IMR-90 (cell line): ENCODE data around the gene GRM2. TPM values are rescaled to one million over a fixed set of nuclear protein-coding genes. Genes with fewer than 3 reads are reported as not detected.

Experiments
- ATAC-seq: fragments of 200-7000 bp; cut with Tn5 transposase; 2 replicates; pipeline ENCODE4 v1.9.1; 2020; ENCODE audit warnings: low read depth, mild to moderate bottlenecking, moderate library complexity
- BruUV-seq: library from RNA; stranded (reverse); fragments of 400-500 nt; replicated peaks from 2 replicates; lab custom pipeline; 2021; lab: Mats Ljungman, UMichigan
- CTCF ChIA-PET: fragments of 300-600 bp; formaldehyde crosslinking; extraction: SDS; loops from one replicate; lab custom pipeline; 2021; ENCODE audit warnings: antibody characterized with exemption; lab: Yijun Ruan, JAX
- POLR2A ChIA-PET: fragments of 300-600 bp; sonication (Branson Sonifier 250); formaldehyde crosslinking; loops from one replicate; lab custom pipeline; 2022; ENCODE audit warnings: antibody characterized with exemption; ENCODE audit not compliant: unreplicated experiment; lab: Charles Lee
- DNase-seq: peaks from one replicate; pipeline ENCODE4 v3.0.0; 2013
- H2AFZ ChIP-seq: replicated peaks from 2 replicates; pipeline ENCODE3; 2013; ENCODE audit warnings: low read length, mild to moderate bottlenecking; ENCODE audit not compliant: poor library complexity
- H2AK5ac ChIP-seq: 2 replicates; pipeline ENCODE4 v1.6.1; 2013; ENCODE audit warnings: low read depth, low read length, inconsistent platforms
- H2AK9ac ChIP-seq: replicated peaks from 2 replicates; pipeline ENCODE3; 2013; ENCODE audit warnings: mild to moderate bottlenecking, low read depth, low read length, moderate library complexity; ENCODE audit not compliant: poor library complexity
- H2BK120ac ChIP-seq: 2 replicates; pipeline ENCODE4 v1.6.1; 2013; ENCODE audit warnings: low read depth, low read length, inconsistent platforms
- H2BK15ac ChIP-seq: 3 replicates; pipeline ENCODE4 v1.6.1; 2013; ENCODE audit warnings: low read depth, low read length, inconsistent platforms
- H2BK20ac ChIP-seq: 2 replicates; pipeline ENCODE4 v1.6.1; 2013; ENCODE audit warnings: low read depth, mild to moderate bottlenecking, inconsistent platforms, low read length, moderate library complexity
- H2BK5ac ChIP-seq: 2 replicates; pipeline ENCODE4 v1.6.1; 2013; ENCODE audit warnings: mild to moderate bottlenecking, low read depth, low read length, inconsistent platforms; ENCODE audit not compliant: poor library complexity, severe bottlenecking
- H3K14ac ChIP-seq: replicated peaks from 2 replicates; pipeline ENCODE4 v1.6.1; 2013; ENCODE audit warnings: low read depth, low read length, inconsistent platforms
- H3K18ac ChIP-seq: 2 replicates; pipeline ENCODE4 v1.6.1; 2013; ENCODE audit warnings: low read depth, low read length, control low read depth
- H3K23ac ChIP-seq: 2 replicates; pipeline ENCODE4 v1.6.1; 2013; ENCODE audit warnings: low read depth, low read length, inconsistent platforms
- H3K27ac ChIP-seq: 2 replicates; pipeline ENCODE4 v1.5.1; 2013; ENCODE audit warnings: mild to moderate bottlenecking, control low read depth, low read length; ENCODE audit not compliant: insufficient read depth
- H3K27me3 ChIP-seq: 2 replicates; pipeline ENCODE4 v1.6.1; 2013; ENCODE audit warnings: low read length; ENCODE audit not compliant: control insufficient read depth, insufficient read depth
- H3K36me3 ChIP-seq: 2 replicates; pipeline ENCODE4 v1.6.1; 2013; ENCODE audit warnings: low read length, mixed read lengths; ENCODE audit not compliant: control insufficient read depth, insufficient read depth
- H3K4ac ChIP-seq: 2 replicates; pipeline ENCODE4 v1.6.1; 2013; ENCODE audit warnings: low read depth, low read length, inconsistent platforms
- H3K4me1 ChIP-seq: 2 replicates; pipeline ENCODE4 v1.6.1; 2013; ENCODE audit warnings: low read length, mixed read lengths; ENCODE audit not compliant: control insufficient read depth, insufficient read depth
- H3K4me2 ChIP-seq: 2 replicates; pipeline ENCODE4 v1.6.1; 2013; ENCODE audit warnings: low read depth, mild to moderate bottlenecking, control low read depth, low read length, moderate library complexity
- H3K4me3 ChIP-seq: 2 replicates; pipeline ENCODE4 v1.5.1; 2013; ENCODE audit warnings: low read depth, mild to moderate bottlenecking, control low read depth, low read length, moderate library complexity; ENCODE audit not compliant: insufficient read depth
- H3K56ac ChIP-seq: 2 replicates; pipeline ENCODE4 v1.6.1; 2013; ENCODE audit warnings: low read length, inconsistent platforms; ENCODE audit not compliant: insufficient read depth; ENCODE audit errors: extremely low read depth
- H3K79me1 ChIP-seq, 2 experiments: 2 replicates each; pipeline ENCODE4 v1.6.1; 2013; ENCODE audit warnings: low read length in 2 of 2, inconsistent platforms in 1 of 2, low read depth in 1 of 2
- H3K9ac ChIP-seq: 2 replicates; pipeline ENCODE4 v1.6.1; 2013; ENCODE audit warnings: low read depth, low read length, control low read depth
- H3K9me1 ChIP-seq: 2 replicates; pipeline ENCODE4 v1.6.1; 2013; ENCODE audit warnings: low read length, inconsistent platforms; ENCODE audit not compliant: insufficient read depth
- H3K9me3 ChIP-seq: 2 replicates; pipeline ENCODE4 v1.6.1; 2013; ENCODE audit warnings: low read length; ENCODE audit not compliant: control insufficient read depth, insufficient read depth
- H4K20me1 ChIP-seq: 2 replicates; pipeline ENCODE4 v1.6.1; 2013; ENCODE audit warnings: low read length, inconsistent platforms; ENCODE audit not compliant: insufficient read depth
- H4K5ac ChIP-seq: 2 replicates; pipeline ENCODE4 v1.6.1; 2013; ENCODE audit warnings: mild to moderate bottlenecking, low read depth, low read length, control low read depth
- H4K8ac ChIP-seq, 2 experiments: 2 replicates each; pipeline ENCODE4 v1.6.1; 2013; ENCODE audit warnings: low read depth in 2 of 2, low read length in 2 of 2, control low read depth in 1 of 2, inconsistent platforms in 1 of 2
- H4K91ac ChIP-seq: 2 replicates; pipeline ENCODE4 v1.6.1; 2013; ENCODE audit warnings: low read depth, low read length, inconsistent platforms; ENCODE audit not compliant: insufficient read depth
- BHLHE40 ChIP-seq: fragments of 150-350 bp; IDR thresholded peaks from 2 replicates; pipeline ENCODE4 v1.6.1; 2016; ENCODE audit warnings: mild to moderate bottlenecking, low read depth, low read length
- CEBPB ChIP-seq: IDR thresholded peaks from 2 replicates; pipeline ENCODE4 v1.6.1; 2012; ENCODE audit warnings: low read depth, low read length, improper control_type of control experiment
- ELK1 ChIP-seq: fragments of 150-350 bp; IDR thresholded peaks from 2 replicates; pipeline ENCODE4 v1.6.1; 2016; ENCODE audit warnings: low read depth, mild to moderate bottlenecking, low read length, moderate library complexity, borderline replicate concordance
- FOS ChIP-seq: fragments of 150-350 bp; IDR thresholded peaks from 2 replicates; pipeline ENCODE4 v1.6.1; 2016; ENCODE audit warnings: low read depth, low read length
- MAFK ChIP-seq: IDR thresholded peaks from 2 replicates; pipeline ENCODE4 v1.6.1; 2012; ENCODE audit warnings: low read depth, low read length, improper control_type of control experiment
- MXI1 ChIP-seq: IDR thresholded peaks from 2 replicates; pipeline ENCODE4 v1.6.1; 2012; ENCODE audit warnings: low read depth, mild to moderate bottlenecking, low read length, moderate library complexity, borderline replicate concordance
- NFE2L2 ChIP-seq: fragments of 150-350 bp; IDR thresholded peaks from 2 replicates; pipeline ENCODE4 v1.6.1; 2016; ENCODE audit warnings: low read depth, mild to moderate bottlenecking, low read length
- POLR2A ChIP-seq: IDR thresholded peaks from 2 replicates; pipeline ENCODE4 v1.6.1; 2012; ENCODE audit warnings: mild to moderate bottlenecking, low read depth, low read length
- RFX5 ChIP-seq: IDR thresholded peaks from 2 replicates; pipeline ENCODE4 v1.8.0; 2012; ENCODE audit warnings: low read depth, mild to moderate bottlenecking, low read length, moderate library complexity
- SMC3 ChIP-seq: fragments of 150-350 bp; IDR thresholded peaks from 2 replicates; pipeline ENCODE4 v1.6.1; 2016; ENCODE audit warnings: low read depth, mild to moderate bottlenecking, antibody characterized with exemption, low read length, moderate library complexity
- WGBS, 2 experiments: methylation state at CpG; one replicate each; pipeline versions ENCODE4 v1.1.5 to v1.1.7; 2013; ENCODE audit warnings: missing lambda C conversion rate in 2 of 2; ENCODE audit not compliant: insufficient read length in 1 of 2; ENCODE audit errors: extremely low coverage in 2 of 2; 5-methylcytosine and 5-hydroxymethylcytosine counted together
- dilution Hi-C: fragments of 300-500 bp; cut with HindIII; formaldehyde crosslinking; loops from one replicate; pipeline ENCODE4 v1.14.3; 2018; ENCODE audit warnings: low sequenced_read_pairs; ENCODE audit not compliant: unreplicated experiment
- in situ Hi-C: fragments of 300-500 bp; cut with MboI; formaldehyde crosslinking; loops from 3 replicates; pipeline ENCODE4 v1.14.3; 2019; ENCODE audit warnings: low sequenced_read_pairs, inconsistent platforms, mixed read lengths
- intact Hi-C: fragments of 100-400 bp; cut with micrococcal nuclease; formaldehyde crosslinking; loops from 2 replicates; pipeline ENCODE4 v1.10.0; 2022
- polyA plus RNA-seq, 3 experiments: library from polyadenylated mRNA; depleted of rRNA; stranded (reverse); fragments of >200 nt; gene quantifications; 2 replicates each; pipeline ENCODE4 v1.2.3, GENCODE V29; 2012; ENCODE audit warnings: low replicate concordance in 1 of 3
- total RNA-seq: library from RNA; depleted of rRNA; stranded (reverse); fragments of >200 nt; gene quantifications from 2 replicates; pipeline ENCODE4 v1.2.3, GENCODE V29; 2012

Gene GRM2
- total and polyA plus RNA-seq, 2 of the 4 experiments (the other 2 are of a cell fraction), result under 0.01 to 0.14 TPM

- POLR2A ChIA-PET, result no interaction called here
- dilution Hi-C loops, result no loop called here
Measured at GRCh38 chr3:51686056-51686455, 20.8 kb upstream of the GRM2 start.

More at GRCh38 chr3:51686056-51686455, 20.8 kb upstream of the GRM2 start:
- no peak overlapping the region for H2BK5ac ChIP-seq
- H3K18ac ChIP-seq, result no peak overlapping the region
- H2AK5ac ChIP-seq, result no peak overlapping the region
- peaks cover 28% of the 10 kb centered on the region for H3K36me3 ChIP-seq
- H3K9me1 ChIP-seq, result peaks cover 10% of the 10 kb centered on the region
- H4K8ac ChIP-seq, result no peak overlapping the region
- no peak for TF ChIP-seq FOS
- no peak for TF ChIP-seq SMC3
- no peak for TF ChIP-seq RFX5
- TF ChIP-seq POLR2A, result no peak
- TF ChIP-seq NFE2L2, result no peak
- TF ChIP-seq CEBPB, result no peak
- TF ChIP-seq MXI1, result no peak
- TF ChIP-seq BHLHE40, result no peak
- TF ChIP-seq MAFK, result no peak
- no peak for TF ChIP-seq ELK1
- no peak overlapping the region for H3K56ac ChIP-seq
- no peak overlapping the region for H3K4ac ChIP-seq
- H3K14ac ChIP-seq, result no peak overlapping the region
- no TSS peak for BruUV-seq
- peaks cover 15 to 23% of the 10 kb centered on the region in 2 experiments; a peak in 3 of 4 replicates for H3K79me1 ChIP-seq
- no peak overlapping the region for H2BK15ac ChIP-seq
- H2AK9ac ChIP-seq, result no peak overlapping the region
- H2BK20ac ChIP-seq, result no peak overlapping the region
- H4K5ac ChIP-seq, result no peak overlapping the region
- ATAC-seq (no peak), DNase-seq (no peak)
- no peak overlapping the region for H2AFZ ChIP-seq
- no peak overlapping the region for H3K23ac ChIP-seq
- no peak overlapping the region for H3K27ac ChIP-seq
- no peak overlapping the region for H4K91ac ChIP-seq
- intact Hi-C loops, result no loop called here
- H3K9me3 ChIP-seq, result no peaks in the 10 kb centered on the region
- H3K9ac ChIP-seq, result no peak overlapping the region
- H3K4me3 ChIP-seq, result no peak overlapping the region
- H3K4me2 ChIP-seq, result no peak overlapping the region
- peaks cover 24% of the 10 kb centered on the region for H4K20me1 ChIP-seq
- in situ Hi-C loops, result loop anchor here (25.0 kb wide), 1 partner anchor 1074 kb away; the partner anchor contains the start of genes CISH and MAPKAPK3
- WGBS, 2 experiments, result 86% methylated on average over 2 of the region's 4 CpGs; no CpG with 5 or more reads in 1 of the 2 experiments
- CTCF ChIA-PET, result no interaction called here
- no peak overlapping the region for H2BK120ac ChIP-seq
- H3K4me1 ChIP-seq, result peaks cover 8% of the 10 kb centered on the region
- H3K27me3 ChIP-seq, result no peaks in the 10 kb centered on the region
